GM19463 (cell line): ENCODE data around the gene COPE.
"Not testable (repeated sequence)": the region's sequence is repeated elsewhere in the genome, so short reads cannot be mapped to it uniquely, and the experiment has no call there.

Source experiments
- ATAC-seq: cut with Tn5 transposase; IDR thresholded peaks from one replicate; pipeline ENCODE4 v1.9.1; 2021; ENCODE audit warnings: mild to moderate bottlenecking, moderate library complexity; ENCODE audit not compliant: unreplicated experiment

The COPE gene

DNA sequence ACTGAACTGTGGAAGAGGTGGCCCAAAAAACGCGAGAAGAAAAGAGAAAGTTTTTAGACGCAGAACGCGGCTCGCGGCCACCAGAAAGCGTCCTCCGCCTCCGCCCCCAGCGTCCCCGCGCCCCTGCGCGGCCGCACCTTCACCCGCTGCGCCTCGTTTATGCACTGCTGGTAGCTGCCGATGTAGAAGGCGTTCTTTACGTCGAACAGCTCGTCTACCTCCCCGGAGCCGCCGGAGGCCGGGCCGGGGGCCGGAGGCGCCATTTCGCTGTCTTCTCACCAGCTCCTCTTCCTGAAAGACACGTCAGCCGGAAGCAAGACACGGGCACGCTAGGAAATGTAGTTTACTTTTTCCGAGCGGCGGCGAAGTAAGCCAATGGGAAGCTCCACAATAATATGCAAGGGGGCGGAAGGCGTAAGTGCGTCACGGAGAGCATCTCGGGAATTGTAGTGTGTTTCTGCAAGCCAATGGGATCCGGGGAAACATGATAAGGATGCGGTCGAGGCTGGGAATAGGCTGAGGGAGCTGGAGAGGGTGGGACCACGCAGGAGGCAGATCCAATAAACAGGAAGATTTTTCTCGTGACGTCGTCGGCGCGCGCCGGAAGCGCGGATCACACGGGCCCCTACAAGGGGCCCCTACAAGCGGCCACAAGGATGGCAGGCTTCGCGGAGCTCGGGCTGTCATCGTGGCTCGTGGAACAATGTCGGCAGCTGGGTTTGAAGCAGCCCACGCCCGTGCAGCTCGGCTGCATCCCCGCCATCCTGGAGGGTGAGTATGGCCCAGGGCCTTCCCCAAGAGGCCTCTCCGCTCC is at the start of gene COPE, which contains the start of gene DDX49:
TSS of gene COPE (minus strand) at position 302 of the 814 bp plus-strand sequence. CDS start at position 263, 39 bp downstream.
TSS of gene DDX49 (plus strand) at position 630 of the 814 bp plus-strand sequence. CDS start at position 657, 27 bp downstream.
- peak; percentile 93 for ATAC-seq

DNA sequence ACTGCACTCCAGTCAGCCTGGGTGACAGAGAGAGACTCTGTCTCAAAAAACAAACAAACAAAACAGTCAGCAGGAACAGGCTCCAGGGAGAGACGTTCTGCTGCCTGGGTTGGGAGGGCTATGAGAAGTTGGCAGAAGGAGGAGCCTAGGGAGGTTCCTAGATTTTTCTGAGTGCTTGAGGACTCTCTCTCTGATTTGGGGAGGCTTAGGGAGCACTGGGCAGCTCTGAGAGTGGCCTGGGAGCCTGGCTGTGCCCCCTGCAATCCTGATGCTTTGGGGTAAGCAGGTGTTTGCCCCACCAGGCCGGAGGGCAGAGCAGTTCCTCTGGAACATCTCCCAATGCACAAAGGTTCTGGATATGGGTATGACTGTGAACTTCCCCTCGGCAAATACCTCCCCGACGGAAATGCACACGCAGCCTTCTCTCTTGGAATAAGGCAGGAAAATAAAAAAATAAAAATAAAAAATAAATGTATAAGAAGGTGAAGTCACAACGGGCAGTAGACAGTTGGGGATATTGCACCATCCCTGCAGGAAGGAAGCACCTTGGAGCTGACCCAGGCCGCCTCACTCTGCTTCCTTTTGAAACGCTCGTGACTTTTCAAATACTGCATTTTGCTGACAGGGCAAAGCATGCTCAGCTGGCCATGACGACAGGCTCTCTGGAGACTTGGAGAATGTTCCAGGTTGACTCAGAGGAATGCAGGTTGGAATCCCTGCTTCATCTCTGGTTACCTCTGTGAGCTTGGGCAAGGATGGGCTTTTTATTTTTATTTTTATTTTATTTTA is 48.4 kb upstream of the COPE start:
- ATAC-seq: no peak

DNA sequence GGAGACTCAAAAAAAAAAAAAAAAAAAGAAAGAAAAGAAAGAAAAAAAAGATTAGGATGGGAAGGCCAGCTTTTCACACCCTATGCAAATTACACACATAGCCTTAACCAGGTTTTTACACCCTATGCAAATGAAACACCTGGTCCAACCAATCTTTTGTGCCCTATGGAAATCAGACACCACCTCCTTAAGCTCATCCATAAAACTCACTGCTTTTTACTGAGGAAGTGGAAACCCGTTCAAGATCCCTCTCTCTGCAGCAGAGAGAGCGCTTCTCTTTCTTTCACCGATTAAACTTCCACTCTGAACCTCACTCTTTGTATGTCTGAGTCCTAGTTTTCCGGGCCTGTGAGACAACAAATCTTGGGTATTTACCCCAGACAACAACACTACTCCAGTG is 47.1 kb upstream of the COPE start:
- ATAC-seq: no peak

- no peak for ATAC-seq
Measured at GRCh38 chr19:18964121-18964520, 44.9 kb upstream of the COPE start.

DNA sequence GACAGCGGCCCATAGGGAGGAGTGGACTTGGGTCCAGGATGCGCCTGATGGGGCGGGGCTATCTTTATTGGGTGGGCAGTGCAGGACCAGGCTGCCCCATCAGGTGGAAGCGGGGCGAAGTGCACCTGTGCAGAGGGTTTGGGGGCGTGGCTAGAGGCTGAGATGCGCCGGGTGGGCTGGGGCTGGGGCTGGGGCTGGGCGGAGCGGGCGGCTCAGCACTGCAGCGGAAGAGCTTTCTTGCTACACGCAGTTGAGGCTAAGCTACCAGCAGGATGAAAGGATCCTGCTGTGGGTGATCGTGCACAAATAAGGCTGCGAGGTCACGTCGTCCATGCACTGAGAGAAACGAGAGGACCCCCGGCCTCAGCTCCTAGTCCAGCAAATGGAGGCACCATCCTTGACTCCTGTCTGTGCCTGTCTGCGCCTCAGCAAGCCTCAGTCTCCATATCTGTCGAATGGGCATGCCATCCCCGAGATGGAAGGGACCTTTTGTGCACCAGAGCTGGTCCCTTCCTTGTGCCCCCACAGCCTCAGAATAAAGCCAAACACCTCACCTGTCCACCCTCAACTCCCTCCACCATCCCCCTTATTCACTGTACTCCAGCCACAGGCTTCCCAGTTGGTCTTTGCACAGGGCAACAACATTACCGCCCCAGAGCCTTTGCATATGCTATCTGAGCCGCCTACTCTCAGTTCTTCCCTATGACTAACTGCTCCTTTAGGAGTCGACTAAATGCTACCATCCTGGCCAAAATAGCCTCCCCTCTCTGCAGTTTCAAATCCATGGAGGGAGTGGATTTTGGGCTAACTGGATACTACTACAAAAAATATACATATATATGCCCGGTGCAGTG is 42.8 kb upstream of the COPE start:
- no peak for ATAC-seq

DNA sequence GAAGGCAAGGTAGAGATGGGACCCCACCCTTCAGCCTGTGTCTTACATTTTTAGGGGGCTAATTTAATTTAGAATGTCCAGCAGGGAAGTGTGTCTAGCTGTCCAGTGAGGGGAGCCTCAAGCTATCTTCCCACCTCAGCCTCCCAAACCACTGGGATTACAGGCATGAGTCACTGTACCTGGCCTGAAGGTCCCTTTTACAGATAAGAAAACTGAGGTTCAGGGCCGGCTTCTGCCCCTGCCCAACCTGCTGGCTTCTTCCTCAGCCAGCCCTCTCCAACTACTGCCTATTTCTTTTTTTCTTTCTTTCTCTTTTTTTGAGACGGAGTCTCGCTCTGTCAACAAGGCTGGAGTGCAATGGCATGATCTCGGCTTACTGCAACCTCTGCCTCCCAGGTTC is 41.2 kb upstream of the COPE start:
- ATAC-seq: no peak

- ATAC-seq: no peak
Measured at GRCh38 chr19:18955042-18955441, 35.9 kb upstream of the COPE start.

DNA sequence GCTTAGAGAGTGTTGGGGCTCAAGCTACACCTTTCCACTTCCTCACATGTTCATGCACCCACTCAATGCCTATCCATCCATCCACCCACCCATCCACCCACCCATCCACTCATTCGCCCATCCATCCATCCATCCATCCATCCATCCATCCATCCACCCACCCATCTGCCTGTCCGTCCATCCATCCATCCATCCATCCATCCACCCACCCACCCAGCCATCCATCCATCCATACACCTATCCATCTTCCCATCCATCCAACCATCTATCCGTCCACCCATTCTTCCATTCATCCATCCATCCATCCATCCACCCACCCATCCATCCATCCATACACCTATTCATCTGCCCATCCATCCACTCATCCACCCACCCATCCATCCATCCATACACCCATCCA is 34.9 kb upstream of the COPE start:
- ATAC-seq: no peak

GRCh38 chr19:18952364-18953003 is 33.3 kb upstream of the COPE start:
- not testable (repeated sequence) for ATAC-seq

- ATAC-seq: no peak
Measured at GRCh38 chr19:18951721-18952281, 32.6 kb upstream of the COPE start.

DNA sequence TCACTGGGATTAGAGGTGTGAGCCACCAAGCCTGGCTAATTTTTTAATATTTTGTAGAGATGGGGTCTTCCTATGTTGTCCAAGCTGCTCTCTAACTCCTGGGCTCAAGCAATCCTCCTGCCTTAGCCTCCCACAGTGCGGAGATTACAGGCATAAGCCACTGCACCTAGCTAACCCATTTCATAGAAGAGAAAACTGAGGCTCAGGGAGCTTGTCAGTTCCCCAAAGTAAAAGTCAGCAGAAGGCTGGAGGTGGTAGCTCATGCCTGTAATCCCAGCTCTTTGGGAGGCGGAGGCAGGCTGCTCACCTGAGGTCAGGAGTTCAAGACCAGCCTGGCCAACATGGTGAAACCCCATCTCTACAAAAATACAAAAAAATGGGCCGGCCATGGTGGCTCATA is 30.7 kb upstream of the COPE start:
- no peak for ATAC-seq

- no peak for ATAC-seq
Measured at GRCh38 chr19:18948976-18949356, 29.8 kb upstream of the COPE start.

DNA sequence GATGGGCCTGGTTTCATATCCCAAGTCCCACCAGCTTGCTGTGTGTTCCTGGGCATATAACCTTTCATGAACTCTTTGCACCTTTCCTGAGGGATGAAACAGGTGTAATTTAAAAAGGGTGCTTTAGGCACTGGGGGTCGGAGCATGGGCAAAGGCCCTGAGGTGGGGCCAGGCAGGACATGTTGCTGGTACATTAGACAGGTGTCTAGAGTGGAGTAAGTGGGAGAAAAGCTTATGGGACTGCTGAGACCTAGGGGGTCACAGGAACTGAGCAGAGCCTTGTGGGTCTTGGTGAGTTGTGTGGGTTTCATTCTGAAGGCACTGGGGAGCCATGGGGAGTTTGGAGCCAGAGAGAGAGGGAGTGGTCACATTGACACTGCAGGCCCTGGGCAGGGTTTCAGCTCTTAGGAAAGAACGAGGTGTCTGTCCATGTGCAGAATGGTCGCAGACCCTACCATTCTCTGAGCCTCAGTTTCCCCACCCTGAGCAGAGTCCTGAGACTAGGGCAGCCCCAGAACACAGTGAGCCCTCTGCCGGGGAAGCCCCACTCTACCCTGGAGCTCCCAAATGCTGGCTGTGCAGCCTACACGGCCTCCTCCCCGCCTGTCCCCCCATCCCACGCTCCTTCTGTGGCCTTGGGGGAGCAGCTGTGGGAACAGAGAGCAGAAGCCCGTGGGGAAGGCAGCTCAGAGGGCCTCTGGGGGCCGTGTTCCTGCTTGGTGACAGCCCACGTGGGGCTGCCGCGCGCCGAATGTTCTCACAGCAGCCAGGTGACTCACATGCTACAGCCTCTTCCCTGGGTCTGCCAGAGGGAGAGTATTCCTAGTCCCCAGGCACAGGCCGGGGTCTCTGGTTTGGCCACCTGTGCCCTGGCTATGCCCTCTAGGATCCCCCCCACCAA is 29.1 kb upstream of the COPE start:
- no peak for ATAC-seq

DNA sequence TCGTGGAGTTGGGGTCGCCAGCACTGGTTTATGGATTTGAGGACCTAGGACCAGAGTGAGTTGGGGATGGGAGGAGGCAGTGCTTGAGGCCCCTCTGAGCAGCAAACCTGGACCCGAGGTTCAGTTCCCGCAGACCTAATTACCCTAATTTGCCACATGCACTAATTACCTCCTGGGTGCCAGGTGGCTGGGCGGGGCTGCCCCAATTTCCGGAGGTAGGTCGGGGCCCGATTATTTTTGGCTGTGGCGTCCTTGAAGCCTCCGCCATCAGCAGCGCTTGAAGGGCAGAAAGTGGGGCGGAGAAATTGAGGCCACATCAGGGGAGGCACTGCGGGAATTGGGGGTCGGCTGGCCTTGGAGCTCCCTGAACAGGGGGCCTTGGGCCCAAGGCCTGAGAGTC is 27.7 kb upstream of the COPE start:
- no peak for ATAC-seq

DNA sequence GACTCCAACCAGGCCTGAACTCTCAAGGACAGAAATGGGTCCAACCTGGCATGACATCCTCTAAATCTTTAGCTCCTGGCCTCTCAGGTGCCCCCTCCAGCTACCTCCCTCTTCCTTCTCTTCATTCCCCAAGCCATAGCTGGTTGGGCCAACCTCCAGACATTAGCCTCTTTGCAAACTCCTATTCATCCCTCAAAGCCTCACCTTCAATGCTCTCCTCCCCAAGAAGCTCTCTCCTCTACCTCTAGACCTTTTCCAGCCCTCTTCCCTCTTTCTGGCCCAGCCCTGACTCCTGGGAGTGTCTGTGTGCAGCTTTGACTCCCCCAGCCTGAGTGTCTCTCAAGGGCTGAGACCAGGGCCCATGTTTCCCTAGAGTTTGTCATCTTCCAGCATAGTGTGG is 27.1 kb upstream of the COPE start:
- ATAC-seq: no peak

GRCh38 chr19:18945297-18945696 is 26.1 kb upstream of the COPE start:
- no peak for ATAC-seq

- no peak for ATAC-seq
Measured at GRCh38 chr19:18943465-18943864, 24.3 kb upstream of the COPE start.

DNA sequence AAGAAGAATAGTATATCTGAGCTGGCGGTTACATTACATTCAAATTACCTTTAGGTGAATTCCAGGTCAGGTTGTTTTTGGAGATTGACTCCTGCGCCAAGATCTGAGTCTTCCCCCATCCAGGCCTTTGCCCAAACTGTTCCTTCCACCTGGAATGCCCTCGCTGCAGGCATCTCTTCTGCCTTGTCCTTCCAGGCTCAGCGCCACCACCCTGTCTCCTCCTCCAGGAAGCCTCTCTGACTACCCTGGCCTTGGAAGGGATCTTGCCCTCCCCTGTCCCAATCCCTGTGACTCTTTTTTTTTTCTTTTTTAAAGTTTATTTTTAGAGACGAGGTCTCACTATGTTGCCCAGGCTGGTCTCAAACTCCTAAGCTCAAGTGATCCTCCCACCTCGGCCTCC is 23.5 kb upstream of the COPE start:
- no peak for ATAC-seq

DNA sequence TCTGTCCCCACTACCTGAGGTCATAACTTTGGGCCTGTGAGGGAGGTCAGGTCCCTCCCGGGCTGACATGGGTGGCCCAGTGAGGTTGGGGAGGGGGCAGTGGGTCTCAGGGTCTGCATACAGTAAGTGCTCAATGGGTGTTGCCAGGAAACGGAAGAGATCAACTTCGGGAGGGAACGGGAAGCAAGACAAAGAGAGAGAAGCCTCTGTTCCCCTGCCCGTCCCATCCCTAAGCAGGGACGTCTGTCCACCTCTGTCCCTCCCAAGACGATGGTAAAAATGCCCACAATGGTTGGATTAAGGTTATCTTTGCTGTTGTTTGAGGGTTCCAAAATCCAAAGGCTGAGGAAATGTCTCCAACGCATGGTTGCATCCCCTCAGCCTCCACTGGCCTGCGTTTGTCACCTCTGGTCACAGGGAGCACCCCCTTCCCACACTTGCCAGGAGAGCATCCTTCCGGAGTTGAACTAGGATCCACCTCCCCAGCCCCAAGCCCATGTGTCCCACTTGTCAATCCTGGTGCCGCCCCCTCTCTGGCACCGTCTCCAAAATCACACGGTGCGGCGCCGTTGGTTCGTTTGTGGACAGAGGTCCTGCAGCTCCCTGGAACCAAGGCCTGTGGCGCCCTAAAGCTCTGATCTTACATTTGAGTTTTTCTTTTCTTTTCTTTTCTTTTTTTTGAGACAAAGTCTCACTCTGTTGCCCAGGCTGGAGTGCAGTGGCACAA is 22.6 kb upstream of the COPE start:
- no peak for ATAC-seq
